HUES64 (cell line): Measurements from ENCODE around the gene ANKRD11.
A peak's percentile ranks its signal among the peaks of the same experiment; 100 is the strongest.

Experiments used
- H3K27ac ChIP-seq: 2 replicates; pipeline ENCODE4 v1.7.0; 2013; ENCODE audit warnings: low read depth, low read length, inconsistent platforms
- H3K27me3 ChIP-seq: 2 replicates; pipeline ENCODE4 v1.6.1; 2013; ENCODE audit warnings: mild to moderate bottlenecking, low read length; ENCODE audit not compliant: insufficient read depth
- H3K36me3 ChIP-seq: 2 replicates; pipeline ENCODE4 v1.6.1; 2013; ENCODE audit warnings: mild to moderate bottlenecking, low read length; ENCODE audit not compliant: insufficient read depth
- H3K4me1 ChIP-seq: 2 replicates; pipeline ENCODE4 v1.6.1; 2013; ENCODE audit warnings: mild to moderate bottlenecking, low read length, moderate library complexity; ENCODE audit not compliant: insufficient read depth
- H3K4me3 ChIP-seq: 2 replicates; pipeline ENCODE4 v1.5.1; 2013; ENCODE audit warnings: mild to moderate bottlenecking, low read length, moderate library complexity
- H3K9ac ChIP-seq: 2 replicates; pipeline ENCODE4 v1.6.1; 2013; ENCODE audit warnings: mild to moderate bottlenecking, low read depth, low read length
- H3K9me3 ChIP-seq: 2 replicates; pipeline ENCODE4 v1.6.1; 2013; ENCODE audit warnings: low read depth, low read length; ENCODE audit not compliant: insufficient read depth
- WGBS: fragments of 150-250, 120-280 bp; methylation state at CpG from one replicate; pipeline ENCODE4 v1.1.7; 2013; ENCODE audit warnings: missing lambda C conversion rate; 5-methylcytosine and 5-hydroxymethylcytosine counted together

ANKRD11 gene

DNA sequence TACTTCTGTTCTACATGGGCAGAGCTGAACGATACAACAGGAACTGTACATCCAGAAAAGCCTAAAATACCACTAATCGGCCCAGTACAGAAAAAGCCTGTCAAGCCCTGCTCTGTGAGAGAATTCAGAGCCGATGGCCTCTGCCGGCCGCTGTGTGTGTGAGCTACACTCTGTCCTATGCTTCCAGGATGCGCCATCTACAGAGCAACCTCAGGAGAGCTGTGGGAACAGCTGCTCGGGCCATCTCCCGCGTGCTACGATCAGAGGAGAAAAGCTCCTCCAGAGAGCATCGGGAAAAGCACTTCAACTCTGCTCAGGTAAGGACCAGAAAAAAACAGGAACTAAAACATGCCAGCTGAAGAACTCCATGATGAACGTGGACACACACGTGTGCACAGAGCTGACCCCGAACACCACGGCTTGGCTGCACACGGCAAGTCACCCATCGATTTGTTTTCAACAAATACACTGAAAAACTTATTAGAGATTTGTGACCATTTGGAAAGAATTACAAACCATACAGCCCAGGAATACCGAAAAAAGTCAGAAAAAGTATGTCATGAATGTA lies 115.9 kb downstream of the ANKRD11 start:
- 80% methylated on average over 17 of the region's 18 CpGs for WGBS
- H3K36me3 ChIP-seq, result no peaks in the 10 kb centered on the region
- peaks cover 20% of the 10 kb centered on the region; the same call in 1 of the 2 replicates for H3K4me1 ChIP-seq
- no peak overlapping the region for H3K4me3 ChIP-seq
- peak overlapping the region; percentile 26; the same call in 1 of the 2 replicates for H3K27ac ChIP-seq
- H3K9me3 ChIP-seq, result no peaks in the 10 kb centered on the region
- no peaks in the 10 kb centered on the region for H3K27me3 ChIP-seq
- H3K9ac ChIP-seq, result no peak overlapping the region

GRCh38 chr16:89373355-89374110 lies 116.8 kb downstream of the ANKRD11 start:
- no peak overlapping the region for H3K9ac ChIP-seq
- no peaks in the 10 kb centered on the region for H3K36me3 ChIP-seq
- 92% methylated on average over 32 of the region's 32 CpGs for WGBS
- no peaks in the 10 kb centered on the region for H3K27me3 ChIP-seq
- peaks cover 28% of the 10 kb centered on the region for H3K4me1 ChIP-seq
- H3K4me3 ChIP-seq, result no peak overlapping the region
- H3K27ac ChIP-seq, result no peak overlapping the region
- no peaks in the 10 kb centered on the region for H3K9me3 ChIP-seq

DNA sequence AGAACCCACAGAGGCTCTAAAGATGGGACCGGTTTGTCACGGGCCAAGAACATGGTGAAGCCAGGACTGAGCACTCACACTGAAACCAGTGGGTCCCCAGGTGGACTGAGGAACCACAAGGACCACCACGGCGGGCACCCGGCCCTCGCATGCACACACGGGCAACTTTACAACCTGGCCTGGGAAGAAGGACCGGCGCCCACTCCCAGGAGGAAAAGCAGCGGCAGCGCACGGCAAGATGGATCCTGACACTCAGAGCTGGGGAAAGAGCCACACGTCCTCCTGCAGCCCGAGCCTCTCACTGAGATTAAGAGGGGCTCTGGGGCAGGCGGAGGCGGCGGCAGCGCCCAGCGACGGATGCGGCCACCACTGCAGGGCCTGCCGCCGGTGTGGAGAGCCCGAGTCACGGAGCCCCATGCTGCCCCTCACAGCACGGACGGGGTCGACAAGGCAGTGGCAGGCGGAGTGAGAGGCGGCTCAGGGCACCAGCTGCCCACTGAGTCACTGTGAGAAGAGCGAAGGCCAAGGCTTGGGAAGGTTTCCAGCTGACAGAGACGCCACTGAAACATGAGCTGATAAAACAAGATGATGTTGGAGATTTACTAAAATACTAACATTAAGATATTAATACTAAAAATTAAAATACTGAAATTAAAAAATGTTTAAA lies 118.3 kb downstream of the ANKRD11 start:
- Histone ChIP-seq H3K27me3 (no peaks in the 10 kb centered on the region), H3K9me3 (no peaks in the 10 kb centered on the region), H3K4me1 (peaks cover 28% of the 10 kb centered on the region), H3K36me3 (no peaks in the 10 kb centered on the region), H3K4me3 (no peak overlapping the region), H3K27ac (no peak overlapping the region), H3K9ac (no peak overlapping the region; the same call in 1 of the 2 replicates)
- 95% methylated on average over 32 of the region's 32 CpGs for WGBS

GRCh38 chr16:89371386-89371785 lies 119.0 kb downstream of the ANKRD11 start:
- WGBS, result 96% methylated on average over 12 of the region's 12 CpGs
- Histone ChIP-seq H3K36me3 (no peaks in the 10 kb centered on the region), H3K27me3 (no peaks in the 10 kb centered on the region), H3K4me3 (no peak overlapping the region), H3K4me1 (peaks cover 28% of the 10 kb centered on the region), H3K27ac (no peak overlapping the region), H3K9ac (no peak overlapping the region), H3K9me3 (no peaks in the 10 kb centered on the region)

- no peak overlapping the region for H3K4me3 ChIP-seq
- peaks cover 28% of the 10 kb centered on the region for H3K4me1 ChIP-seq
- no peaks in the 10 kb centered on the region for H3K27me3 ChIP-seq
- no peak overlapping the region for H3K9ac ChIP-seq
- H3K9me3 ChIP-seq, result no peaks in the 10 kb centered on the region
- no peak overlapping the region for H3K27ac ChIP-seq
- H3K36me3 ChIP-seq, result no peaks in the 10 kb centered on the region
- 92% methylated on average over 15 of the region's 15 CpGs for WGBS
These were observed 119.8 kb downstream of the ANKRD11 start for GRCh38 chr16:89370601-89371000.

- H3K9me3 ChIP-seq, result no peaks in the 10 kb centered on the region
- 90% methylated on average over 5 of the region's 5 CpGs for WGBS
- H3K27me3 ChIP-seq, result no peaks in the 10 kb centered on the region
- H3K4me3 ChIP-seq, result no peak overlapping the region
- H3K9ac ChIP-seq, result no peak overlapping the region
- H3K27ac ChIP-seq, result no peak overlapping the region
- peaks cover 29% of the 10 kb centered on the region for H3K4me1 ChIP-seq
- no peaks in the 10 kb centered on the region for H3K36me3 ChIP-seq
These were observed 120.3 kb downstream of the ANKRD11 start for GRCh38 chr16:89370081-89370511.

GRCh38 chr16:89369266-89369895 lies 121.0 kb downstream of the ANKRD11 start:
- no peaks in the 10 kb centered on the region for H3K36me3 ChIP-seq
- no peaks in the 10 kb centered on the region for H3K27me3 ChIP-seq
- no peak overlapping the region for H3K4me3 ChIP-seq
- no peak overlapping the region for H3K9ac ChIP-seq
- H3K9me3 ChIP-seq, result no peaks in the 10 kb centered on the region
- peaks cover 30% of the 10 kb centered on the region for H3K4me1 ChIP-seq
- no peak overlapping the region for H3K27ac ChIP-seq
- 95% methylated on average over 17 of the region's 17 CpGs for WGBS

DNA sequence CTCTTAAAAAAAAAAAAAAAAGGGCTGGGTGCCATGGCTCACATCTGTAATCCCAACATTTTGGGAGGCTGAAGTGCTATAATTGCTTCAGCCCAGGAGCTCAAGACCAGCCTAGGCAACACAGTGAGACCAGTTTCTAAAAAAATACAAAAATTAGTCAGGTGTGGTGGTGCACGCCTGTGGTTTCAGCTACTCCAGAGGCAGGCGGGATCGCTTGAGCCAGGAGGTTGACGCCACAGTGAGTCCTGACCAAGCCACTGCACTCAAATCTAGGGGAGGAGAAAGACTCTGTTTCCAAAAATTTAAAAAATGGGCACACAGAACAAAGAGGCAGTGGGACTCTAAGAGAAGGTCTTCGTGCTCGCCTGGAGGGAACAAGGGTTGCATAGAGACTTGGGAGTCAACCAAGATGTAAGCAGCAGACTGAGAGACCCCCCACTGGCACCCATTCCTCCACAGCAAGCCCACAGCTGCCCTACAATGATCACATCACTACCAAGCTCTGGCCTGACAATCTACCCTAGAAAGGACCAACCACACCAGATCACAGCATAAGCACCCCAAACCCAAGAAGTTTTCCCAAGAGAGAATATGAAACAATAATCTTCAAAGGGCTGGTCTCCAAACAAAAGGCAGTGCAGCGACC lies 121.6 kb downstream of the ANKRD11 start:
- no peak overlapping the region for H3K27ac ChIP-seq

DNA sequence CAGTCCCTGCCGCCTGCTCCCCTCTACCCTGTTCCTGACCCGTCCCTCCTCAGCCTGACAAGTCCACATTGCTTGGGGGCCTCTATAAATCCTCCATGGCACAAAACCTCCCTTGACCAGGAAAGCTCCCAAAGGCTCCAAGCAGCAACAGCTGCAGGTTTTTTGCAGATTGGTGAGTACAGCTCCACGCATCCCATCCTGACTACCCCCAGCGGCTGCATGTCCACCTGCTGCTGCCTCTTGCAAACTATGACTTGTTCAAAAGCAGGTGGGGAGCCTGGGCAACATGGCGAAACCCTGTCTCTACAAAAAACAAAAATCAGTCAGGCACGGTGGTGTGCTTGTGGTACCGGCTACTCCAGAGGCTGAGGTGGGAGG lies 122.8 kb downstream of the ANKRD11 start:
- Histone ChIP-seq H3K27me3 (no peaks in the 10 kb centered on the region), H3K4me1 (peaks cover 45% of the 10 kb centered on the region), H3K27ac (no peak overlapping the region), H3K36me3 (no peaks in the 10 kb centered on the region), H3K4me3 (no peak overlapping the region), H3K9ac (no peak overlapping the region), H3K9me3 (no peaks in the 10 kb centered on the region)
- WGBS, result 93% methylated on average over 7 of the region's 7 CpGs

More for the DNA sequence above, 121.6 kb downstream of the ANKRD11 start:
- Histone ChIP-seq H3K9ac (no peak overlapping the region), H3K27me3 (no peaks in the 10 kb centered on the region), H3K4me1 (peaks cover 36% of the 10 kb centered on the region), H3K4me3 (no peak overlapping the region), H3K36me3 (no peaks in the 10 kb centered on the region), H3K9me3 (no peaks in the 10 kb centered on the region)
- WGBS, result 92% methylated on average over 7 of the region's 7 CpGs

DNA sequence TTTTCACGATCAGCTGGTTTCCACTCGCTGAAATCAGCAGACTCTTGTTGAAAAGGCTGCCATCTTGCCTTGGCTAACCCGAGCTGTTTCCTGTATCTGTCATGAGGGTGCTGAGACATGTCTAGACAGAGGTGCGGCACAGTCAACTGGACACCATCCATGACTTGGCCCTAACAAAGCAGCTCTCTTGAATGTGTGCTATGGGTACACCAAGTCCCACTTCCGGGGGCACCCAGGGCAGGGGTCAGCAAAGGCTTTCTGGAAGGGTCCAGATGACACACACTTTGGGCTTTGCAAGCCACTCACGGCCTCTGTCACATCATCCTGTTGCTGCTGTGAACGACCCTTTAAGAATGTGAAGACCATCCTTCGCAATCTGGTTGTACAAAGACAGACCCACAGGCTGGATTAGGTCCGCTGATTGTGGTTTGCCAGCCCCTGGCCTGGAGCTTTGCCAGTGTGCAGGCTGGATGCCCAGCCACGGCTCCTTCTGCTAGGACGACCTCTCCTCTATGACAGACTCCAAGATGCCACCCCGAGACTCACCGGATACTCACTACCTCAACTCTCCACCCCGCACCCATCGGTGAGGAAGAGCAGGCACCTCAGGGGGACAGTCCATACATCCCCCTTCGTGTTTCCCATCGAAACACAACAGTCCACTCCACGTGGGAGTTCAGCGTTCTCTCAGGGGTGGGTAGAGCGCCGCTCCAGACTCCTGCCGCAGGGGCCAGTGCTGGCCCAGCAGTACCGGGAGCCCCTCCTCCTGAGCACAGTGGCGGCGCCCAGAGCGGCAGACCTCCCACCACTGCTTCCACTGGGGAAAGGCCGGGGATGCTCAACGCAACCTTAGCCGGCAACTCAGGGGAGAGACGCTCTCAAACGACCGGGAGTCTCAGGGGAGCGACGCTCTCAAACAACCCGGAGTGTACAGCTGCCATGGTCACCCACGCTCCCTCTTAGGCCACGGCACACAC lies 123.5 kb downstream of the ANKRD11 start:
- H3K9ac ChIP-seq, result no peak overlapping the region
- H3K27ac ChIP-seq, result no peak overlapping the region; the same call in 1 of the 2 replicates
- peaks cover 51% of the 10 kb centered on the region for H3K4me1 ChIP-seq
- H3K9me3 ChIP-seq, result no peaks in the 10 kb centered on the region
- H3K36me3 ChIP-seq, result no peaks in the 10 kb centered on the region
- 94% methylated on average over 37 of the region's 37 CpGs for WGBS
- H3K27me3 ChIP-seq, result no peaks in the 10 kb centered on the region
- H3K4me3 ChIP-seq, result no peak overlapping the region
